ENCODE results near the gene GTF3A. TPM values are rescaled to one million over a fixed set of nuclear protein-coding genes. Genes with fewer than 3 reads are reported as not detected.

GTF3A gene
- total and polyA plus RNA-seq, 9 of the 15 experiments (the other 6 are each of a cell fraction or from before 2014, with no cell fraction given) = 47.5 to 303 (median 174) TPM

DNA sequence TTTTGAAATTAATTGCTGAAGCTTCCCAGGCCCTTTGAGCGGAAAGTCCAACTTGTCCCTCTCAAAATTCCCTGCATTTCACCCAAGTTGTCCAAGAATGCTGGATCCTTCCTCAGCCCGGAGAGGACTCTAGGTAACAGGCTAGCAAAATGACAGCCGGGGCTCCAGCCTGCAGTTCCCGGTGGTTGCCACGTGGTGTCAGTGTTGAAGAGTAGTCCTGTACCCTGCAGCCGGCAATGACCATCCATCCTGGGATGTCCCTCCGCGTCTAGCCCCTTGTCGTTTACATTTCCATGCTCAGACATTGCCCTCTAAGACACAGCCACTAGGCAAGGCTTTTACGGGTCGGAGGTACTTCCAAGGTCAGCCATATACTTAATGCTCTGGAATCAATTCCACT lies 57.3 kb downstream of the GTF3A start (continued):
- TF ChIP-seq, protein P1, sequence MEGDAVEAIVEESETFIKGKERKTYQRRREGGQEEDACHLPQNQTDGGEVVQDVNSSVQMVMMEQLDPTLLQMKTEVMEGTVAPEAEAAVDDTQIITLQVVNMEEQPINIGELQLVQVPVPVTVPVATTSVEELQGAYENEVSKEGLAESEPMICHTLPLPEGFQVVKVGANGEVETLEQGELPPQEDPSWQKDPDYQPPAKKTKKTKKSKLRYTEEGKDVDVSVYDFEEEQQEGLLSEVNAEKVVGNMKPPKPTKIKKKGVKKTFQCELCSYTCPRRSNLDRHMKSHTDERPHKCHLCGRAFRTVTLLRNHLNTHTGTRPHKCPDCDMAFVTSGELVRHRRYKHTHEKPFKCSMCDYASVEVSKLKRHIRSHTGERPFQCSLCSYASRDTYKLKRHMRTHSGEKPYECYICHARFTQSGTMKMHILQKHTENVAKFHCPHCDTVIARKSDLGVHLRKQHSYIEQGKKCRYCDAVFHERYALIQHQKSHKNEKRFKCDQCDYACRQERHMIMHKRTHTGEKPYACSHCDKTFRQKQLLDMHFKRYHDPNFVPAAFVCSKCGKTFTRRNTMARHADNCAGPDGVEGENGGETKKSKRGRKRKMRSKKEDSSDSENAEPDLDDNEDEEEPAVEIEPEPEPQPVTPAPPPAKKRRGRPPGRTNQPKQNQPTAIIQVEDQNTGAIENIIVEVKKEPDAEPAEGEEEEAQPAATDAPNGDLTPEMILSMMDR (IDR thresholded peaks at IDR 0.05 in 2 of 3, conservative IDR thresholded peaks at IDR 0.05 in 1 of 3; ENCODE audit: insufficient read depth in 2 of 3, low read depth in 1 of 3, low read length in 3 of 3) = peak; percentile 63 to 78 (median 66)
- TF ChIP-seq NR2C2 (CRISPR knock-in tag; IDR thresholded peaks at IDR 0.05) (no peak), NR2C2 (tag; IDR thresholded peaks at IDR 0.05) (no peak), RFX5 (IDR thresholded peaks at IDR 0.05; ENCODE audit: low read depth, low read length) (no peak), ZNF830 (CRISPR knock-in tag; IDR thresholded peaks at IDR 0.05) (no peak), FUS (optimal IDR thresholded peaks at IDR 0.05; ENCODE audit: low read depth, low read length) (no peak), ZNF785 (CRISPR knock-in tag; IDR thresholded peaks at IDR 0.05) (no peak), CBX3 (IDR thresholded peaks at IDR 0.05; ENCODE audit: borderline replicate concordance in 1 of 2, low read length in 2 of 2) (peak in 1 of 2 experiments; percentile 49; a peak in 1 of 3 replicates), SMARCA4 (IDR thresholded peaks at IDR 0.05) (no peak)
- TF ChIP-seq, protein P2, sequence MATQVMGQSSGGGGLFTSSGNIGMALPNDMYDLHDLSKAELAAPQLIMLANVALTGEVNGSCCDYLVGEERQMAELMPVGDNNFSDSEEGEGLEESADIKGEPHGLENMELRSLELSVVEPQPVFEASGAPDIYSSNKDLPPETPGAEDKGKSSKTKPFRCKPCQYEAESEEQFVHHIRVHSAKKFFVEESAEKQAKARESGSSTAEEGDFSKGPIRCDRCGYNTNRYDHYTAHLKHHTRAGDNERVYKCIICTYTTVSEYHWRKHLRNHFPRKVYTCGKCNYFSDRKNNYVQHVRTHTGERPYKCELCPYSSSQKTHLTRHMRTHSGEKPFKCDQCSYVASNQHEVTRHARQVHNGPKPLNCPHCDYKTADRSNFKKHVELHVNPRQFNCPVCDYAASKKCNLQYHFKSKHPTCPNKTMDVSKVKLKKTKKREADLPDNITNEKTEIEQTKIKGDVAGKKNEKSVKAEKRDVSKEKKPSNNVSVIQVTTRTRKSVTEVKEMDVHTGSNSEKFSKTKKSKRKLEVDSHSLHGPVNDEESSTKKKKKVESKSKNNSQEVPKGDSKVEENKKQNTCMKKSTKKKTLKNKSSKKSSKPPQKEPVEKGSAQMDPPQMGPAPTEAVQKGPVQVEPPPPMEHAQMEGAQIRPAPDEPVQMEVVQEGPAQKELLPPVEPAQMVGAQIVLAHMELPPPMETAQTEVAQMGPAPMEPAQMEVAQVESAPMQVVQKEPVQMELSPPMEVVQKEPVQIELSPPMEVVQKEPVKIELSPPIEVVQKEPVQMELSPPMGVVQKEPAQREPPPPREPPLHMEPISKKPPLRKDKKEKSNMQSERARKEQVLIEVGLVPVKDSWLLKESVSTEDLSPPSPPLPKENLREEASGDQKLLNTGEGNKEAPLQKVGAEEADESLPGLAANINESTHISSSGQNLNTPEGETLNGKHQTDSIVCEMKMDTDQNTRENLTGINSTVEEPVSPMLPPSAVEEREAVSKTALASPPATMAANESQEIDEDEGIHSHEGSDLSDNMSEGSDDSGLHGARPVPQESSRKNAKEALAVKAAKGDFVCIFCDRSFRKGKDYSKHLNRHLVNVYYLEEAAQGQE (IDR thresholded peaks at IDR 0.05; ENCODE audit: borderline replicate concordance) = peak; percentile 38; the same call in 1 of the 2 replicates
- TF ChIP-seq, protein P2 (CRISPR knock-in tag; IDR thresholded peaks at IDR 0.05; ENCODE audit: low read depth) = no peak
- TF ChIP-seq, protein P3, sequence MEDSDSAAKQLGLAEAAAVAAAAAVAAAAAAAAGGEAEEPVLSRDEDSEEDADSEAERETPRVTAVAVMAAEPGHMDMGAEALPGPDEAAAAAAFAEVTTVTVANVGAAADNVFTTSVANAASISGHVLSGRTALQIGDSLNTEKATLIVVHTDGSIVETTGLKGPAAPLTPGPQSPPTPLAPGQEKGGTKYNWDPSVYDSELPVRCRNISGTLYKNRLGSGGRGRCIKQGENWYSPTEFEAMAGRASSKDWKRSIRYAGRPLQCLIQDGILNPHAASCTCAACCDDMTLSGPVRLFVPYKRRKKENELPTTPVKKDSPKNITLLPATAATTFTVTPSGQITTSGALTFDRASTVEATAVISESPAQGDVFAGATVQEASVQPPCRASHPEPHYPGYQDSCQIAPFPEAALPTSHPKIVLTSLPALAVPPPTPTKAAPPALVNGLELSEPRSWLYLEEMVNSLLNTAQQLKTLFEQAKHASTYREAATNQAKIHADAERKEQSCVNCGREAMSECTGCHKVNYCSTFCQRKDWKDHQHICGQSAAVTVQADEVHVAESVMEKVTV (CRISPR knock-in tag; IDR thresholded peaks at IDR 0.05) = 0 out of 2 replicates have a peak, but pooled peaks have one; percentile 24
- TF ChIP-seq, protein P4, sequence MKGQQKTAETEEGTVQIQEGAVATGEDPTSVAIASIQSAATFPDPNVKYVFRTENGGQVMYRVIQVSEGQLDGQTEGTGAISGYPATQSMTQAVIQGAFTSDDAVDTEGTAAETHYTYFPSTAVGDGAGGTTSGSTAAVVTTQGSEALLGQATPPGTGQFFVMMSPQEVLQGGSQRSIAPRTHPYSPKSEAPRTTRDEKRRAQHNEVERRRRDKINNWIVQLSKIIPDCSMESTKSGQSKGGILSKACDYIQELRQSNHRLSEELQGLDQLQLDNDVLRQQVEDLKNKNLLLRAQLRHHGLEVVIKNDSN (CRISPR knock-in tag; IDR thresholded peaks at IDR 0.05) = peak; percentile 24; the same call in 1 of the 2 replicates

Data from K562 (cell line).